HFF-Myc (cell line): Measurements from ENCODE around the gene KBTBD13.

Experiments
- DNase-seq: peaks from one replicate; pipeline ENCODE4 v3.0.0-alpha.2; 2011; ENCODE audit warnings: low read depth; ENCODE audit errors: extremely low read depth
- H3K4me3 ChIP-seq: replicated peaks from 2 replicates; pipeline ENCODE4 v1.5.1; 2011; ENCODE audit warnings: low read depth, mild to moderate bottlenecking, control low read depth, low read length
- CTCF ChIP-seq: IDR thresholded peaks from 2 replicates; pipeline ENCODE4 v1.5.1; 2012; ENCODE audit warnings: mild to moderate bottlenecking, low read depth, low read length, control low read depth; ENCODE audit errors: missing control alignments

The KBTBD13 gene

GRCh38 chr15:65032801-65033537, 43.6 kb upstream of the KBTBD13 start:
- H3K4me3 ChIP-seq = no peak overlapping the region
- DNase-seq = no peak

GRCh38 chr15:65033659-65034269, 42.8 kb upstream of the KBTBD13 start:
- peak; percentile 69 for TF ChIP-seq CTCF
- H3K4me3 ChIP-seq = no peak overlapping the region
- DNase-seq = peak; percentile 39

More at GRCh38 chr15:65032801-65033537, 43.6 kb upstream of the KBTBD13 start:
- TF ChIP-seq CTCF = peak; percentile 55

- H3K4me3 ChIP-seq = no peak overlapping the region
- DNase-seq = no peak
- no peak for TF ChIP-seq CTCF
These were observed 41.8 kb upstream of the KBTBD13 start for GRCh38 chr15:65034719-65035118.

- TF ChIP-seq CTCF = no peak
- DNase-seq = no peak
- no peak overlapping the region for H3K4me3 ChIP-seq
These were observed 39.2 kb upstream of the KBTBD13 start for GRCh38 chr15:65037309-65037708.

- no peak for TF ChIP-seq CTCF
- DNase-seq = no peak
- H3K4me3 ChIP-seq = no peak overlapping the region
These were observed 38.1 kb upstream of the KBTBD13 start for GRCh38 chr15:65038428-65038827.

- no peak for TF ChIP-seq CTCF
- H3K4me3 ChIP-seq = no peak overlapping the region
- DNase-seq = no peak
These were observed 37.7 kb upstream of the KBTBD13 start for GRCh38 chr15:65038836-65039235.
